Measurements from ENCODE around the gene KRTAP12-3. TPM values are rescaled to one million over a fixed set of nuclear protein-coding genes. Genes with fewer than 3 reads are reported as not detected.
"Not testable (repeated sequence)": the region's sequence is repeated elsewhere in the genome, so short reads cannot be mapped to it uniquely, and the experiment has no call there.

KRTAP12-3 gene
- total and polyA plus RNA-seq, 8 donors = not detected

- Histone ChIP-seq H3K9me3 (peaks cover 0 to 27% (median 20%) of the 10 kb centered on the region in 4 donors), H3K36me3 (no peaks in the 10 kb centered on the region), H3K27me3 (peaks cover 0 to 53% (median 23%) of the 10 kb centered on the region in 3 donors), H3K4me3 (no peak within 1 kb of the TSS), H3K4me1 (no peaks in the 10 kb centered on the region), H3K27ac (no peak within 1 kb of the TSS)
- no peak for TF ChIP-seq EP300 (IDR thresholded peaks at IDR 0.05)
- intact Hi-C loops (cut with DNase I; ENCODE audit: low total_unique reads) = no loop called here
- 26 to 54% (median 51%) methylated on average over 5 to 21 of the region's 21 CpGs for WGBS, 5 donors
- peak in 1 of 2 donors; percentile 17 for DNase-seq
Measured at GRCh38 chr21:44637018-44637850, 20.5 kb upstream of the KRTAP12-3 start, which contains the start of gene KRTAP10-10. TSS of gene KRTAP10-10 (plus strand) at chr21:44637356. CDS start at chr21:44637418, 62 bp downstream.

- H3K4me3 ChIP-seq; H3K36me3 ChIP-seq; H3K4me1 ChIP-seq; DNase-seq; intact Hi-C loops (cut with DNase I; ENCODE audit: low total_unique reads); H3K27ac ChIP-seq: not testable (repeated sequence)
- Histone ChIP-seq H3K9me3 (peaks cover 0 to 20% (median 15%) of the 10 kb centered on the region in 4 donors), H3K27me3 (peaks cover 0 to 53% (median 23%) of the 10 kb centered on the region in 3 donors)
- WGBS, 5 donors = 52 to 74% (median 64%) methylated on average over 8 to 11 of the region's 12 CpGs
Measured at GRCh38 chr21:44637851-44638348, 19.8 kb upstream of the KRTAP12-3 start.

- peak in 1 of 2 donors; percentile 18 for DNase-seq
- H3K4me3 ChIP-seq; intact Hi-C loops (cut with DNase I; ENCODE audit: low total_unique reads); H3K4me1 ChIP-seq; H3K36me3 ChIP-seq; H3K27ac ChIP-seq: not testable (repeated sequence)
- H3K27me3 ChIP-seq = peaks cover 0 to 53% (median 23%) of the 10 kb centered on the region in 3 donors
- WGBS, 5 donors = 77 to 89% (median 85%) methylated on average over 10 to 21 of the region's 21 CpGs
- H3K9me3 ChIP-seq = peaks cover 0 to 23% (median 16%) of the 10 kb centered on the region in 4 donors
Measured at GRCh38 chr21:44638506-44639330, 19.0 kb upstream of the KRTAP12-3 start.

GRCh38 chr21:44639331-44639655, 18.4 kb upstream of the KRTAP12-3 start:
- intact Hi-C loops (cut with DNase I; ENCODE audit: low total_unique reads) = no loop called here
- WGBS, 5 donors = 80 to 90% (median 83%) methylated on average over 10 to 12 of the region's 12 CpGs
- Histone ChIP-seq H3K36me3 (no peaks in the 10 kb centered on the region), H3K27me3 (peaks cover 0 to 53% (median 23%) of the 10 kb centered on the region in 3 donors), H3K4me1 (no peaks in the 10 kb centered on the region), H3K4me3 (no peak overlapping the region), H3K9me3 (peaks cover 0 to 28% (median 21%) of the 10 kb centered on the region in 4 donors), H3K27ac (no peak overlapping the region)
- DNase-seq = peak in 1 of 2 donors; percentile 22
- TF ChIP-seq POLR2A (IDR thresholded peaks at IDR 0.05) = no peak
- TF ChIP-seq CTCF (IDR thresholded peaks at IDR 0.05) = no peak
- no peak for TF ChIP-seq EP300 (IDR thresholded peaks at IDR 0.05)
- no peak for TF ChIP-seq POLR2AphosphoS5 (IDR thresholded peaks at IDR 0.05)

GRCh38 chr21:44640761-44641160, 17.0 kb upstream of the KRTAP12-3 start:
- peaks cover 0 to 53% (median 23%) of the 10 kb centered on the region in 3 donors for H3K27me3 ChIP-seq
- DNase-seq = no peak
- H3K4me1 ChIP-seq = no peaks in the 10 kb centered on the region
- H3K36me3 ChIP-seq = no peaks in the 10 kb centered on the region
- H3K4me3 ChIP-seq = no peak overlapping the region
- no peak overlapping the region for H3K27ac ChIP-seq
- H3K9me3 ChIP-seq = peaks cover 0 to 41% (median 32%) of the 10 kb centered on the region in 4 donors
- no peak for TF ChIP-seq POLR2A (IDR thresholded peaks at IDR 0.05)
- TF ChIP-seq POLR2AphosphoS5 (IDR thresholded peaks at IDR 0.05) = no peak
- TF ChIP-seq EP300 (IDR thresholded peaks at IDR 0.05) = no peak
- TF ChIP-seq CTCF (IDR thresholded peaks at IDR 0.05) = no peak
- WGBS, 5 donors = 74 to 88% (median 85%) methylated on average over 5 of the region's 5 CpGs
- intact Hi-C loops (cut with DNase I; ENCODE audit: low total_unique reads) = no loop called here
